ENCODE data around the gene DNAL4.

Gene DNAL4

GRCh38 chr22:38793721-38794466, at the start of gene DNAL4:
Gene DNAL4, minus strand, starts transcription at chr22:38794143. Its CDS starts 11,412 bp downstream, at chr22:38782731.
- TF ChIP-seq CTCF (IDR thresholded peaks at IDR 0.05), result no peak
- Histone ChIP-seq H3K4me3 (peak within 1 kb of the TSS; percentile 81), H3K27ac (peak within 1 kb of the TSS; percentile 77 to 85)
- DNase-seq (ENCODE audit: low spot score), result peak; percentile 96

- no peak for DNase-seq (ENCODE audit: low spot score)
- peak overlapping the region; percentile 72 to 96 for H3K27ac ChIP-seq
- TF ChIP-seq CTCF (IDR thresholded peaks at IDR 0.05), result no peak
- H3K4me3 ChIP-seq, result peak overlapping the region; percentile 89
These were observed 49.3 kb upstream of the DNAL4 start for GRCh38 chr22:38843201-38843656.

- TF ChIP-seq CTCF (IDR thresholded peaks at IDR 0.05), result no peak
- peak overlapping the region; percentile 72 to 96 for H3K27ac ChIP-seq
- no peak for DNase-seq (ENCODE audit: low spot score)
- H3K4me3 ChIP-seq, result peak overlapping the region; percentile 89
These were observed 48.7 kb upstream of the DNAL4 start for GRCh38 chr22:38842512-38843200.

- no peak for TF ChIP-seq CTCF (IDR thresholded peaks at IDR 0.05)
- DNase-seq (ENCODE audit: low spot score), result no peak
- Histone ChIP-seq H3K4me3 (no peak overlapping the region), H3K27ac (no peak overlapping the region)
These were observed 47.7 kb upstream of the DNAL4 start for GRCh38 chr22:38841635-38842034.

GRCh38 chr22:38841211-38841610, 47.3 kb upstream of the DNAL4 start:
- DNase-seq (ENCODE audit: low spot score), result no peak
- Histone ChIP-seq H3K4me3 (no peak overlapping the region), H3K27ac (no peak overlapping the region)
- no peak for TF ChIP-seq CTCF (IDR thresholded peaks at IDR 0.05)

GRCh38 chr22:38840129-38840528, 46.2 kb upstream of the DNAL4 start:
- no peak for DNase-seq (ENCODE audit: low spot score)
- TF ChIP-seq CTCF (IDR thresholded peaks at IDR 0.05), result no peak
- H3K4me3 ChIP-seq, result no peak overlapping the region
- H3K27ac ChIP-seq, result no peak overlapping the region
